ENCODE data around the gene KCNK13. TPM values are rescaled to one million over a fixed set of nuclear protein-coding genes. Genes with fewer than 3 reads are reported as not detected.

Gene KCNK13
- total and polyA plus RNA-seq, 9 of the 15 experiments (the other 6 are each of a cell fraction or from before 2014, with no cell fraction given) = 0.03 to 0.05 TPM; not detected in 7

DNA sequence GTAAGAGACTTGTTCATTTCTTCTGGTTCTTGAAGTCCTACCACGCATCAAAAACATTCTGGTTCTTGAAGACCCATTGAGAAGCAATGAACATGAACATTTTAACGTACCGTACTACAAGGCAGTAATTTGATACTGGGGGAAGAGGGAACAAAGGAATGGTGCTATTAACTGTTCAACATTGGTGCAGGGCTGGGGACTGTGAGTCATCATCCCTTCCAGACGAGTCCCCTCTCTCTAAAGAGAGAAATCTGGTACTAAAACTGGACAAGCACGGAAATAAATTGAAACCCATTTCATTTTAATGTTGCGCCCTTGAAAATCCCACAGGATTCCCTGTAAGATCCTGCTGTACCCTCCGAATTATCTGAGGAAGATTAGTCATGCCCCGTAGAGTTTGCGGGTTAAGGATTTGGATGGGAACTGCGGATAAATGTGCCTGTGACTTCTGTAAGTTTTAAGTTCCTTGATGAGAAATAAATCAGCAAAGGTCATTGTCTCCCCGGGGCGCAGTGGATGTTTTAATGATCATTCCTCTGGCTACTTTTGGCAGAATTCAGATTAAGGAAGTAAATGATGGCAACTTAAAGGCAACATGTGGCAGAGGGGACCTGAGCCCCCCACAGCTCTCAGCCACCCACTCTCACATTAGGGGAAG is 78.6 kb downstream of the KCNK13 start (continued):
- TF ChIP-seq TAF9B (IDR thresholded peaks at IDR 0.05; ENCODE audit: partially characterized antibody) (no peak), LCOR (CRISPR knock-in tag; IDR thresholded peaks at IDR 0.05) (no peak)

DNA sequence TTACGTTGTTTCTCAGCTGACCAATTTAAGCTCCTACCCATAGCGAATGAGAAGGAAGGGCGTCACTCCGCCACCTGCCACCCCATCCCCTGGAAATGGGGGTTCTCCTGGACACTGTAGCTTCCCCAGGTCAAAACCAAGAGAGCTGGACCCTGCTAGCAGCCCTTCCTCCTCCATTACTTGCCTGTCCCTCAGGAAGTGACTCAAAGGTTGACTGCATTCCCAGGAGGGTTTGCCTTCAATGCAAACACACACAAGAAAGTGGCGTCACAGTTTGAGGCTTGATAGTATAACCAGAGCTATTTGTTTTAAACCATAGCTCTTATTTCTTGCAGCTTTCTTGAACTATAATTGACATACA is 79.1 kb downstream of the KCNK13 start:
- DNase-seq (ENCODE audit: extremely low read depth in 1 of 4, low spot score in 3 of 4) (no peak), ATAC-seq (no peak), FAIRE-seq (no peak)
- H3K27ac ChIP-seq (ENCODE audit: extremely low read depth, low read depth, low read length) = no peak overlapping the region
- CTCF ChIA-PET (ENCODE audit: low intra/inter-chr PET ratio) = no interaction called here
- TF ChIP-seq, protein P1, sequence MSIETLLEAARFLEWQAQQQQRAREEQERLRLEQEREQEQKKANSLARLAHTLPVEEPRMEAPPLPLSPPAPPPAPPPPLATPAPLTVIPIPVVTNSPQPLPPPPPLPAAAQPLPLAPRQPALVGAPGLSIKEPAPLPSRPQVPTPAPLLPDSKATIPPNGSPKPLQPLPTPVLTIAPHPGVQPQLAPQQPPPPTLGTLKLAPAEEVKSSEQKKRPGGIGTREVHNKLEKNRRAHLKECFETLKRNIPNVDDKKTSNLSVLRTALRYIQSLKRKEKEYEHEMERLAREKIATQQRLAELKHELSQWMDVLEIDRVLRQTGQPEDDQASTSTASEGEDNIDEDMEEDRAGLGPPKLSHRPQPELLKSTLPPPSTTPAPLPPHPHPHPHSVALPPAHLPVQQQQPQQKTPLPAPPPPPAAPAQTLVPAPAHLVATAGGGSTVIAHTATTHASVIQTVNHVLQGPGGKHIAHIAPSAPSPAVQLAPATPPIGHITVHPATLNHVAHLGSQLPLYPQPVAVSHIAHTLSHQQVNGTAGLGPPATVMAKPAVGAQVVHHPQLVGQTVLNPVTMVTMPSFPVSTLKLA (conservative IDR thresholded peaks at IDR 0.05) = no peak
- TF ChIP-seq RB1 (IDR thresholded peaks at IDR 0.05; ENCODE audit: low read depth) (no peak), ZNF197 (CRISPR knock-in tag; IDR thresholded peaks at IDR 0.05; ENCODE audit: low read depth) (no peak), GATA2 (CRISPR knock-in tag; IDR thresholded peaks at IDR 0.05) (no peak), ZNF121 (CRISPR knock-in tag; conservative IDR thresholded peaks at IDR 0.05) (no peak), ZC3H8 (IDR thresholded peaks at IDR 0.05) (no peak), ZBTB1 (CRISPR knock-in tag; IDR thresholded peaks at IDR 0.05; ENCODE audit: borderline replicate concordance, low read depth) (no peak), L3MBTL2 (IDR thresholded peaks at IDR 0.05) (no peak), ZKSCAN8 (CRISPR knock-in tag; IDR thresholded peaks at IDR 0.05) (no peak), SMARCE1 (IDR thresholded peaks at IDR 0.05) (no peak), CCAR2 (IDR thresholded peaks at IDR 0.05; ENCODE audit: low read depth, low read length) (no peak), JUN (IDR thresholded peaks at IDR 0.05; ENCODE audit: borderline replicate concordance, low read depth, low read length) (no peak), JUN (CRISPR knock-in tag; IDR thresholded peaks at IDR 0.05; ENCODE audit: borderline replicate concordance) (no peak), KLF6 (CRISPR knock-in tag; IDR thresholded peaks at IDR 0.05; ENCODE audit: borderline replicate concordance) (no peak), ARHGAP35 (IDR thresholded peaks at IDR 0.05; ENCODE audit: partially characterized antibody) (no peak)
- H3K79me2 ChIP-seq (ENCODE audit: control insufficient read depth, insufficient read depth, low read length) = no peaks in the 10 kb centered on the region
- 0% methylated on average over 5 of the region's 5 CpGs for WGBS (ENCODE audit: insufficient coverage, low coverage, missing lambda C conversion rate)
- no TSS peak for BruUV-seq (replicated peaks)
- intact Hi-C loops (cut with micrococcal nuclease) = no loop called here
- no peaks in the 10 kb centered on the region for H3K36me3 ChIP-seq (ENCODE audit: control insufficient read depth, insufficient read depth, low read length)
- H2AFZ ChIP-seq (ENCODE audit: low read depth, low read length) = no peak overlapping the region
- H3K4me2 ChIP-seq (ENCODE audit: insufficient read depth, low read length) = no peak overlapping the region
- H4K20me1 ChIP-seq (replicated peaks; ENCODE audit: control insufficient read depth, insufficient read depth, low read length) = no peaks in the 10 kb centered on the region
- H3K9ac ChIP-seq (ENCODE audit: insufficient read depth in 1 of 2, low read depth in 2 of 2, low read length in 2 of 2) = no peak overlapping the region
- H3K27me3 ChIP-seq (ENCODE audit: control insufficient read depth in 2 of 2, insufficient read depth in 2 of 2, low read length in 2 of 2) = peaks cover 0 to 2% of the 10 kb centered on the region in 2 experiments; a peak in 1 of 5 replicates
- no peak overlapping the region for H3K4me3 ChIP-seq
- no peaks in the 10 kb centered on the region for H3K9me3 ChIP-seq (replicated peaks; ENCODE audit: control insufficient read depth, insufficient read depth, low read depth, low read length)
- no peaks in the 10 kb centered on the region for H3K9me1 ChIP-seq (ENCODE audit: control insufficient read depth, insufficient read depth, low read length)
- in situ Hi-C loops (cut with MboI) = no loop called here
- no peaks in the 10 kb centered on the region for H3K4me1 ChIP-seq (replicated peaks in 1 of 2; ENCODE audit: control insufficient read depth in 2 of 2, insufficient read depth in 2 of 2, low read length in 2 of 2)
- POLR2A ChIA-PET = no interaction called here
